Heart left ventricle (tissue), 16 donors: ENCODE measurements around the gene MAPK8. TPM values are rescaled to one million over a fixed set of nuclear protein-coding genes. Genes with fewer than 3 reads are reported as not detected.

Experiments
- ATAC-seq, 4 donors: fragments of 200-7000 bp; cut with Tn5 transposase; one replicate each; pipeline ENCODE4 v1.9.1; 2020 to 2022; ENCODE audit warnings: moderate library complexity in 4 of 4, mild to moderate bottlenecking in 3 of 4, moderate number of reproducible peaks in 1 of 4
- DNase-seq, 5 donors: peaks; one replicate each; pipeline ENCODE4 v3.0.0-alpha.2; 2020
- H3K27ac ChIP-seq, 12 donors: fragments of 200-600 bp; sonication (generic) in 4 of 12; one replicate each; pipeline versions ENCODE4 v1.5.0 to v1.8.0; 2016 to 2022; ENCODE audit warnings: mild to moderate bottlenecking in 2 of 12
- H3K27me3 ChIP-seq, 9 donors: fragments of 200-600 bp; sonication (generic) in 2 of 9; one replicate each; pipeline versions ENCODE4 v1.5.1 to v1.8.0; 2016 to 2022; ENCODE audit warnings: mild to moderate bottlenecking in 3 of 9
- H3K36me3 ChIP-seq, 9 donors: fragments of 200-600 bp; sonication (generic) in 2 of 9; one replicate each; pipeline versions ENCODE4 v1.5.0 to v1.8.0; 2018 to 2022; ENCODE audit warnings: mild to moderate bottlenecking in 2 of 9
- H3K4me1 ChIP-seq, 12 donors: fragments of 200-600 bp; sonication (generic) in 4 of 12; one replicate each; pipeline versions ENCODE4 v1.5.0 to v1.8.0; 2016 to 2022; ENCODE audit warnings: mild to moderate bottlenecking in 3 of 12
- H3K4me3 ChIP-seq, 12 donors: fragments of 200-600 bp; sonication (generic) in 4 of 12; one replicate each; pipeline versions ENCODE4 v1.5.0 to v1.8.0; 2017 to 2022; ENCODE audit warnings: mild to moderate bottlenecking in 9 of 12, moderate library complexity in 4 of 12
- H3K9me3 ChIP-seq, 12 donors: fragments of 200-600 bp; sonication (generic) in 4 of 12; one replicate each; pipeline versions ENCODE4 v1.5.0 to v1.8.0; 2016 to 2022; ENCODE audit warnings: mild to moderate bottlenecking in 1 of 12
- CTCF ChIP-seq, 12 donors: fragments of 200-600 bp; sonication (generic) in 4 of 12; IDR thresholded peaks; one replicate each; pipeline versions ENCODE4 v1.5.0 to v1.8.0; 2018 to 2022; ENCODE audit warnings: antibody characterized with exemption in 12 of 12, mild to moderate bottlenecking in 5 of 12
- POLR2A ChIP-seq, 2 donors: fragments of 450-650 bp; IDR thresholded peaks; one replicate each; pipeline ENCODE4 v1.6.1; 2017; ENCODE audit warnings: antibody characterized with exemption in 2 of 2, mild to moderate bottlenecking in 2 of 2, moderate library complexity in 2 of 2
- WGBS, 4 donors: extraction: QIAGEN DNeasy Blood & Tissue Kit in 2 of 4; methylation state at CpG; one replicate each; pipeline versions ENCODE4 v1.1.5 to v1.1.7; 2013 to 2018; 5-methylcytosine and 5-hydroxymethylcytosine counted together
- intact Hi-C, 10 donors: fragments of 100-400 bp; cut with DNase I; formaldehyde crosslinking; loops; one replicate each; pipeline versions ENCODE4 v1.11.1 to v1.14.2; 2022
- polyA plus RNA-seq, 2 donors: library from polyadenylated mRNA; stranded (reverse); fragments of 200-250 nt; gene quantifications; one replicate each; pipeline ENCODE4 v1.2.3, GENCODE V29; 2013
- total RNA-seq, 9 donors: library from RNA; depleted of rRNA in 2 of 9; stranded (reverse); fragments of >200 nt in 2 of 9; fragmentation: NEBNext Ultra II Directional in 3 of 9; extraction: Animal tissue kit (Norgen Biotek cat#: 25700) in 3 of 9; gene quantifications; one replicate each; pipeline versions ENCODE4 v1.1.0 to v1.2.4, GENCODE V29; 2016 to 2023
- donor health status: ischemic (EF 13 %, LVEDD 7.1; RV severe dilation, severe dysfunction).
- donor health status: healthy with polysubstance abuse.
- donor health status: DM: no; HTN: yes; CAD: no.
- donor health status: DM: no; HTN: no; CAD: no.
- donor health status: ischemic (EF 25% LVEDD 6.9; RV normal size, moderate dysfunction).
- donor health status: ischemic (EF 25% LVEDD 5.7; RV mildly dilated, moderate dysfunction).
- donor health status: healthy.
- donor health status: DM: yes; HTN: yes; CAD: no.
- donor health status: ischemic (EF 35%, LVEDD 5.7; RV mildly dilated, moderate dysfunction).
- donor health status: nonischemic (EF 11% LVEDD 7.7; RV severe dilation, severe dysfunction).
- donor health status: DM: yes; HTN: yes; CAD: no.
- donor health status: PGD.
- donor health status: ischemic (EF 29% LVEDD 5.4; RV normal size, mild dysfunction).
- donor health status: nonischemic (EF 23%, LVEDD 6.1; RV moderate dilation, normal function).

Gene MAPK8
- total and polyA plus RNA-seq, 11 donors, result 4.2 to 36.8 (median 31.0) TPM

GRCh38 chr10:48389272-48389671, 82.8 kb downstream of the MAPK8 start:
- Histone ChIP-seq H3K9me3 (no peaks in the 10 kb centered on the region), H3K27me3 (no peaks in the 10 kb centered on the region), H3K4me1 (peaks cover 0 to 37% (median 20%) of the 10 kb centered on the region in 12 donors), H3K36me3 (no peaks in the 10 kb centered on the region), H3K27ac (no peak overlapping the region), H3K4me3 (no peak overlapping the region)
- ATAC-seq, result peak in 1 of 4 donors; percentile 18
- WGBS, 4 donors, result 53 to 71% (median 61%) methylated on average over 2 of the region's 2 CpGs
- DNase-seq, result no peak
- intact Hi-C loops, result no loop called here
- TF ChIP-seq POLR2A (IDR thresholded peaks at IDR 0.05), result no peak
- TF ChIP-seq CTCF (IDR thresholded peaks at IDR 0.05), result no peak

GRCh38 chr10:48389846-48390557, 83.5 kb downstream of the MAPK8 start:
- TF ChIP-seq CTCF (IDR thresholded peaks at IDR 0.05) (no peak), POLR2A (IDR thresholded peaks at IDR 0.05) (no peak)
- no peak overlapping the region for H3K4me3 ChIP-seq
- ATAC-seq (no peak), DNase-seq (no peak)
- intact Hi-C loops, result no loop called here
- peaks cover 0 to 32% (median 18%) of the 10 kb centered on the region in 12 donors for H3K4me1 ChIP-seq
- no peaks in the 10 kb centered on the region for H3K9me3 ChIP-seq
- no peaks in the 10 kb centered on the region for H3K36me3 ChIP-seq
- H3K27ac ChIP-seq, result no peak overlapping the region
- H3K27me3 ChIP-seq, result no peaks in the 10 kb centered on the region
- 96 to 99% (median 97%) methylated on average over 2 of the region's 2 CpGs for WGBS, 4 donors

- H3K27me3 ChIP-seq, result no peaks in the 10 kb centered on the region
- intact Hi-C loops, result no loop called here
- TF ChIP-seq CTCF (IDR thresholded peaks at IDR 0.05) (no peak), POLR2A (IDR thresholded peaks at IDR 0.05) (no peak)
- DNase-seq, result no peak
- no peak for ATAC-seq
- H3K4me1 ChIP-seq, result peaks cover 0 to 32% (median 18%) of the 10 kb centered on the region in 12 donors
- 90 to 93% (median 91%) methylated on average over 5 of the region's 5 CpGs for WGBS, 4 donors
- no peaks in the 10 kb centered on the region for H3K36me3 ChIP-seq
- no peak overlapping the region for H3K4me3 ChIP-seq
- no peak overlapping the region for H3K27ac ChIP-seq
- H3K9me3 ChIP-seq, result no peaks in the 10 kb centered on the region
Observed at GRCh38 chr10:48390558-48390871, 84.0 kb downstream of the MAPK8 start.

- no peak overlapping the region for H3K4me3 ChIP-seq
- no peak overlapping the region for H3K27ac ChIP-seq
- H3K9me3 ChIP-seq, result no peaks in the 10 kb centered on the region
- WGBS, 4 donors, result 79 to 89% (median 81%) methylated on average over 4 of the region's 4 CpGs
- H3K36me3 ChIP-seq, result no peaks in the 10 kb centered on the region
- no peak for DNase-seq
- no peaks in the 10 kb centered on the region for H3K27me3 ChIP-seq
- peaks cover 0 to 32% (median 18%) of the 10 kb centered on the region in 12 donors for H3K4me1 ChIP-seq
- no peak for ATAC-seq
- TF ChIP-seq POLR2A (IDR thresholded peaks at IDR 0.05) (no peak), CTCF (IDR thresholded peaks at IDR 0.05) (no peak)
- intact Hi-C loops, result no loop called here
Observed at GRCh38 chr10:48390933-48391845, 84.7 kb downstream of the MAPK8 start.
